IPS DF 19.7 (cell line): ENCODE results near the gene PARP15.
"Not testable (repeated sequence)": the region's sequence is repeated elsewhere in the genome, so short reads cannot be mapped to it uniquely, and the experiment has no call there.

Source experiments
- DNase-seq: peaks from one replicate; pipeline ENCODE4 v3.0.0-alpha.2; 2013; ENCODE audit warnings: low read depth, low spot score

Gene PARP15

GRCh38 chr3:122577409-122578031 is at the start of gene PARP15:
Gene PARP15, plus strand, starts transcription at chr3:122577650. Its CDS starts 18 bp downstream, at chr3:122577668.
- DNase-seq, result no peak

GRCh38 chr3:122530164-122530563 is 47.3 kb upstream of the PARP15 start:
- no peak for DNase-seq

GRCh38 chr3:122533480-122533879 is 44.0 kb upstream of the PARP15 start:
- no peak for DNase-seq

- DNase-seq, result no peak
These were observed 43.5 kb upstream of the PARP15 start for GRCh38 chr3:122533931-122534334.

DNA sequence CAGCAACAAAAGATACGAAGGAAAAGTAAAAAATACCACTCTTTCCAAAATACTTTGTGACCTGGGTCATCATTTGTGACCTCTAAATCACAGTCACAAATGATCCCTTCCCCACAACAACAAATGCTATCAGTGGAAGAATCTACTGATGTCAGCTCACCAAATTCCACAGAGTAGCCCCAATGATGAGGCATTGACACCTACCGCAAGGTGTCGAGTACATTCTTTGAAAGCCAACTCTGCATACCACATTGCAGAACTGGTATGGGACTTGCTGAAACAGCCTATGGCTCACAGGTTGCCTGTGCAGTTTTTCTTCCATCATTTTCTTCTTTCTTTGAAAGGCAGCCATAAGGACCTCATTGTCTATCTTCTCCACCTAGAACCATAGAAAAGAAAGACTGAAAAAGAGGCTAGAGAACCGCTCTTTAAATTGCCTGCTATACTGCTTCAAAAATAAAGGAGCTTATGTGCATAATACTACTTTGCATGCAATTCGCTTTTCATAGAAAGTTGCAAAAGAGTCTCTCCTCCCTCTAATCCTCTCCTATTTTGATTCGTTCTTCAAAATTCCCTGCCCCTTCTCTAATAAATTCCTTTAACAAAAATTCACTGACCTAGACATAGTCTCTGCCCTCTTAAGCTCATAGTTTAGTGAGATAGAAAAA is 41.4 kb upstream of the PARP15 start:
- DNase-seq, result peak; percentile 45

DNA sequence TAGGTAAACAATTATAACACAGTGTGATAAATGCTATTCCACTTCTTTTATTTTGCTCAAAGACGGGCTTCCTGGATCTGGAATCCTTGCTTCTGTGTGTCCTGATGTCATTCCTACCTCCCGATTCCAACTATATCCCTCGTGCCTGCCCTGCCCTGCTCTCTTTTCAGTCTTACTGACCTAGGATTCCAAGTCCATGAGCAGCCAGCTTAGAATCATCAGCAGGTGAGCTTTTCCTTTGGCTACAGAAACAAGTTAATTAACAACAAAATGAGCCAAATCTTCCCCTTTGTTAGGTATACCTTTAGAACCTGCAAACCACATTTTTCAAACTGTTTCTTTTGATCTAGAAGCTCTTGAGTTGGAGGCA is 40.8 kb upstream of the PARP15 start:
- DNase-seq, result no peak

GRCh38 chr3:122538956-122539490 is 38.4 kb upstream of the PARP15 start:
- DNase-seq, result no peak

GRCh38 chr3:122546151-122546550 is 31.3 kb upstream of the PARP15 start:
- DNase-seq, result no peak

GRCh38 chr3:122548076-122548475 is 29.4 kb upstream of the PARP15 start:
- no peak for DNase-seq

DNA sequence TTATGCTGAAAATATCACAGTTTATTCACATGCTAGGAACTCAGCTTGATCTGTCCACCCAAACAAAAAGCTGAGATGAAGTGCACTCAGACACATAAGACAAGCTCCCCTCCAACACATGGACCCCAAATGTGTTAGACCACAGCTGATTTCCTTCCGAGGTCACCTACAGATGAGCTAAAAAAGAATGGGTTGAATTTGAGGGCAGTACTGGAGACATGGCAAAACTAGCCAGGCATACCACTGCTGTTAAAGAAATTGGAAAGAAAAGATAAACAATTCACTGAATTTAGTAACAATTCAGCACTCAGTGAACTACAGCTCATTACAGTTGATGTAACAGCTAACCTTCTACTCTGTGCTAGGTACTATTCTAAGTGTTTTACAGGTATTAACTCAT is 28.8 kb upstream of the PARP15 start:
- no peak for DNase-seq

DNA sequence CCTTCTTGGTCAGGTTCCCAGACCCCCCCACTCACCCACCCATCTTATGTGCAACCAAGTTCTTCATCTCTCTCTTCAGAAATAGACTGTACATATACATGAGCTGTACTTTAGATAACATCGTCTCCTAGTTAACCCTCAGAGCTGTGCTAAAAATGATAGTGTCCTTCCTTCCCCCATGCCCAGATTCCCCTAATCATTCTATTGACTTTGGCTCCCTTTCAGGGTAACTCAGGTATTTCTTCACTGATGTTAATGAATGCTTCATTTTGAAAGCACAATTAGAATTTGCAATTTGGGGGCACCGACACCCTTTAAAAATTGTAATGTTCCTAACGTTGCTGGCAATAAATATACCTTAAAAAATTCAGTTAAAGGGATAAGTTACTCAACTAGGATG is 24.3 kb upstream of the PARP15 start:
- no peak for DNase-seq

DNA sequence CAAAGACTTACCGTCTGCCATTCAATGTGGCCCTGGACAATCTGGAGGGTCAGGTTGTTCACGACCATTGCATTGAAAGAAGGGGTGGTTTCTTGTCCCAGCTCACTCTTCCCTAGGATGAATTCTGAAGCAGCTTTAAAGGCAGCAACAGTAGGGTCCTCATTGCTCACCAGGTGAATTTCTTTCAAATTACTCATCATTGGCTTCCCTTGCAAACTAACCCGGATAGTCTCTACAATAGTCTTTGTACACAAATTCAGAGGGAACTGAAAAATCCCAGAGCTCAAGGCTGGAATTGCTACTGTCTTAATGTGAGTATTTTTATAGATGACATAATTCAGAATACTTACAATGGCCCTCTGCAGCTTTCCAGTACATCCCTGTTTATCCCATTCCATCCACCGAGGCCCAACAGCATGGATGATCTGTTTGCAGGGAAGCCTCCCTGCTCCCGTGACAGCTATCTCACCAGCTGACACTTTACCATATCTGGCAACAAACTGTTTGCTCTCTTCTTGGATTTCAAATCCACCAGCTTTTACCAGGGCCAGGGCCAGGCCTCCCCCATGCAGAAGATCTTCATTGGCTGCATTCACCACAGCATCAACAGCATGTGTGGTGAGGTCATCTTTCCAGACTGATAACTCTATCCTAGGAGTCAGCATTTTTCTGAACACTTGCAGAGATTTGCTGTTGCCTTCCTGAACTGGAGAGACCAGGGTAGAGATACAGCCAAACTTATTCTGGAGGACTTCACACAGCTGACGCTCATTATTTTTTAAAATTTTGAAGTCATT is 22.0 kb upstream of the PARP15 start:
- DNase-seq, result no peak

GRCh38 chr3:122557356-122557755 is 20.1 kb upstream of the PARP15 start:
- no peak for DNase-seq

DNA sequence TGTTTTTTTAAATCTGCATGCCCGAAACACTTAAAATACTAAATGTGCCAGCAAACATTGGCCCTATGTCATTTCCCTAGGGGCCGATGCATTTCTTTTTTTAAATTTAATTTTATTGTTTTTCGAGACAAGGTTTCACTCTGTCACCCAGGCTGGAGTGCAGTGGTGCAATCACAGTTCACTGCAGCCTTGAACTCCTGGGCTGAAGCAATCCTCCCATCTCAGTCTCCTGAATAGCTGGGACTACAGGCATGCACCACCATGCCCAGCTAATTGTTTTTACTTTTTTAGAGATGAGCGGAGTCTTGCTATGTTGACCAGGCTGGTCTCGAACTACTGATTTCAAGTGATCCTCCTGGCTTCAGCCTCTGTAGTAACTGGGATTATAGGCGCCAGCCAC is 18.8 kb upstream of the PARP15 start:
- DNase-seq, result no peak

- no peak for DNase-seq
These were observed 17.5 kb upstream of the PARP15 start for GRCh38 chr3:122559906-122560305.

DNA sequence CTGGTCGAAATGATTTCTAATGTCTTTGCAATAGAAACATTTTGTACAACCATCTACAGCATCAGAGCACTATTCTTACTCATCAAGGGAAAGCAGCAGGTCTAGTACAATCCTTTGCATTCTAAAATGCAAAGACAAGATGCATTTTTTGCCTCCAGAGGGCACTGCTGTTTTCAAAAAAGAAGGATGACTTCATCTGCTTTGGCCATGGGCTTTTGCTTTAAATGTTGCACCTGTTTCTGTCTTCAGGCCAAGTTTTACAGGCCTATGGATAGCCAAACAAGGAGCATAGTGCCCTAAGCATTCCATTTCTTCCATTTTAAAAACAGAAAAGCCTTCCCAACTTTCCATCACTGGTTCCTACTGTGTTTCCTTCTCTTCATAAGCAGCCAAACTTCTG is 16.8 kb upstream of the PARP15 start:
- no peak for DNase-seq

DNA sequence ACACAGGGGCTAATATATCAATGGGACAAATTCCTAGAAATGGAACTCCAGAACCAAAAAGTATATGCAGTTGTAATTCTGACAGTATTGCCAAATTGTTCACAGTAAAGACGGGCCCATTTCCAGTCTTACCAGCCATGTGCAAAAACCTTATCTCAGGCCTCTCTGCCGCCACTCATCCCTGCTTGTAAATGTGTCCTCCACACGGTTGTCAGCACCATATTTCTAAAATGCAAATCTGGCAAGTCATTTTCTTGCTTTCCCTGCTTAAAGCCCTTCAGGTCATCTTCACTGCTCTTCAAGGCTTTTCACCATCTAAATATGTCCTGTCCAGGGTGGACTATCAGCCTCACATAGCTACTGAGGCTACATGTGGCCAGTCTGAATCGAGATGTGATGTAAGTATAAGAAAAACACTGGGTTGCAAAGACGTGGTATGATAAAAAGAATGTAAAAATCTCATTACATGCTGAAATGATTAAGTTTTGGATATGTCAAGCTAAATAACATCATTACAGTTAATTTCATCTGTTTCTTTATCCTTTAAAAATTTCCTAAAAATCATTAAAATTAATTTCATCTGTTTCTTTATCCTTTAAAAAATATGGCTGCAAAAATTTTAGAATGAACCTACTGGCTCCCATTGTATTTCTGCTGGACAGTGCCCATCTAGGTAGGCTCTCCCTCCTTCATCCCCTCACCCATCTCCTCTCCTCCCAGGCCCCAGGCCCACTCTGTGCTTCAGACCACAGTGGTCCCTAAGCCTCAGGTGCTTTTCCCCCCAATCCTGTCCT is 14.3 kb upstream of the PARP15 start:
- DNase-seq, result no peak

DNA sequence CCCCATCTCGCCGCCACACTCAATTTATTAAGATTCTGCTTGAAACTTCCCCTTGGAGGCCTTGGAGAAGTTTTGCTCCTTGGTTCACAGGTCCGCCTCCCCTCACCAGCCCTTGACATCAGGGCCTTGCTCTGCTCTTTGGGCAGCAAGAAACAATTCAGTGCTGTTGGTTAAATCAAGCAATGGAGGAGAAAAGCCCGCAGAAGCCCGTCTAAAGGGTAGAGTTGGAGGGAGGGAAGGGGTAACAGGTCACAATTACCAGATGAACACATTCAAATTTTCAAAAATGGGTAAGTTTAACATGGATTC is 13.8 kb upstream of the PARP15 start:
- DNase-seq, result no peak

GRCh38 chr3:122564155-122564912 is 13.1 kb upstream of the PARP15 start, which contains the start of the genes DTX3L and PARP9:
Gene DTX3L, plus strand, starts transcription at chr3:122564338. Its CDS starts 89 bp downstream, at chr3:122564427.
Gene PARP9, minus strand, starts transcription at chr3:122564300. Its CDS starts 4,680 bp downstream, at chr3:122559620.
- no peak for DNase-seq

DNA sequence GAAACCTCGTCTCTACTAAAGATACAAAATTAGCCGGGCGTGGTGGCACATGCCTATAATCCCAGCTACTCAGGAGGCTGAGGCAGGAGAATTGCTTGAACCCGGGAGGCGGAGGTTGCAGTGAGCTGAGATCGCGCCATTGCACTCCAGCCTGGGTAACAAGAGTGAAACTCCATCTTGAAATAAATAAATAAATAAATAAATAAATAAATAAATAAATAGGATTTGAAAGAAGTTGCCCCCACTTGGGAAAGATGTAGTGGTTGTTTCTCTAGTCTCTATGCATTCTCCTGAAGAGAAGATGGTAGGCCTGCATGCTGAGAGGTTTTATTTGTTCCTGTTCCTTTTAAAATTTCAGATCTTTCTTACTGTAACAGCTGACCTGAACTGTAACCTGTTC is 9.3 kb upstream of the PARP15 start:
- not testable (repeated sequence) for DNase-seq

- no peak for DNase-seq
These were observed 8.7 kb upstream of the PARP15 start for GRCh38 chr3:122568755-122569154.
